K562 (cell line): ENCODE data around the gene FAM200A. TPM values are rescaled to one million over a fixed set of nuclear protein-coding genes. Genes with fewer than 3 reads are reported as not detected.

ENCODE experiments used
- ATAC-seq: fragments of 200-7000 bp; cut with Tn5 transposase; 3 replicates; pipeline ENCODE4 v1.9.1; 2020; ENCODE audit warnings: moderate library complexity
- BruUV-seq: library from RNA; stranded (reverse); fragments of 400-500 nt; replicated peaks from 2 replicates; lab custom pipeline; 2021; lab: Mats Ljungman, UMichigan
- CTCF ChIA-PET: fragments of 300-600 bp; formaldehyde crosslinking; extraction: SDS; loops from one replicate; lab custom pipeline; 2021; ENCODE audit warnings: low intra/inter-chr PET ratio; lab: Yijun Ruan, JAX
- POLR2A ChIA-PET: fragments of 300-600, 350-650 bp; sonication (Branson Sonifier 250); formaldehyde crosslinking; extraction: SDS; loops from one replicate; lab custom pipeline; 2021; ENCODE audit warnings: antibody characterized with exemption, inconsistent platforms; lab: Yijun Ruan, JAX
- DNase-seq, 4 experiments: peaks; one replicate each; pipeline versions ENCODE4 v3.0.0 to v3.0.0-alpha.2; 2011 to 2018; ENCODE audit warnings: low spot score in 3 of 4, mixed read lengths in 3 of 4; ENCODE audit errors: extremely low read depth in 1 of 4
- FAIRE-seq: peaks from 2 replicates; lab custom pipeline; 2011; peaks lifted over from hg19 to GRCh38; lab: Jason Lieb, UNC
- H2AFZ ChIP-seq: 2 replicates; pipeline ENCODE4 v1.6.0; 2011; ENCODE audit warnings: low read depth, low read length, control low read depth, inconsistent platforms
- H3K27ac ChIP-seq: fragments of 200-600 bp; 3 replicates; pipeline ENCODE4 v1.8.0; 2011; ENCODE audit warnings: low read depth, mild to moderate bottlenecking, control low read depth, inconsistent platforms, low read length, moderate library complexity, mixed read lengths; ENCODE audit errors: extremely low read depth
- H3K27me3 ChIP-seq, 2 experiments: fragments of 300-600 bp in 1 of 2; 2 replicates in 1 of 2; 3 replicates in 1 of 2; pipeline versions ENCODE4 v1.6.0 to v1.8.0; 2011; ENCODE audit warnings: inconsistent platforms in 2 of 2, low read length in 2 of 2, mild to moderate bottlenecking in 1 of 2, mixed read lengths in 1 of 2, moderate library complexity in 1 of 2; ENCODE audit not compliant: control insufficient read depth in 2 of 2, insufficient read depth in 2 of 2
- H3K36me3 ChIP-seq: fragments of 300-600 bp; 3 replicates; pipeline ENCODE4 v1.8.0; 2011; ENCODE audit warnings: mild to moderate bottlenecking, low read length, inconsistent platforms; ENCODE audit not compliant: control insufficient read depth, insufficient read depth
- H3K4me1 ChIP-seq, 2 experiments: fragments of 200-600 bp in 1 of 2; replicated peaks in 1 of 2; 2 replicates in 1 of 2; 3 replicates in 1 of 2; pipeline versions ENCODE4 v1.5.1 to v1.8.0; 2011; ENCODE audit warnings: inconsistent platforms in 2 of 2, low read length in 2 of 2, mild to moderate bottlenecking in 1 of 2, mixed read lengths in 1 of 2, moderate library complexity in 1 of 2; ENCODE audit not compliant: control insufficient read depth in 2 of 2, insufficient read depth in 2 of 2
- H3K4me2 ChIP-seq: 2 replicates; pipeline ENCODE4 v1.6.1; 2011; ENCODE audit warnings: low read length, control low read depth, inconsistent platforms, mixed read lengths; ENCODE audit not compliant: insufficient read depth
- H3K4me3 ChIP-seq: fragments of 200-600 bp; sonication (generic), shearing (Covaris generic); 2 replicates; pipeline ENCODE4 v1.5.1; 2016; ENCODE audit warnings: control low read depth, inconsistent platforms
- H3K79me2 ChIP-seq: fragments of 200-600 bp; 3 replicates; pipeline ENCODE4 v1.8.0; 2011; ENCODE audit warnings: low read length, inconsistent platforms; ENCODE audit not compliant: control insufficient read depth, insufficient read depth
- H3K9ac ChIP-seq, 2 experiments: 2 replicates each; pipeline versions ENCODE4 v1.6.0 to v1.6.1; 2011; ENCODE audit warnings: low read depth in 2 of 2, low read length in 2 of 2, control low read depth in 1 of 2, inconsistent platforms in 1 of 2, mild to moderate bottlenecking in 1 of 2, mixed read lengths in 1 of 2; ENCODE audit not compliant: insufficient read depth in 1 of 2
- H3K9me1 ChIP-seq: one replicate; pipeline ENCODE4 v1.6.0; 2011; ENCODE audit warnings: inconsistent platforms, mild to moderate bottlenecking, low read length, moderate library complexity; ENCODE audit not compliant: control insufficient read depth, insufficient read depth
- H3K9me3 ChIP-seq: replicated peaks from 2 replicates; pipeline ENCODE4 v1.5.1; 2011; ENCODE audit warnings: low read depth, low read length, inconsistent platforms; ENCODE audit not compliant: control insufficient read depth, insufficient read depth
- H4K20me1 ChIP-seq: replicated peaks from 2 replicates; pipeline ENCODE4 v1.6.1; 2011; ENCODE audit warnings: low read length, inconsistent platforms, mixed read lengths; ENCODE audit not compliant: control insufficient read depth, insufficient read depth
- MIER1 ChIP-seq: fragments of 450-650 bp; IDR thresholded peaks from 2 replicates; pipeline ENCODE4 v1.6.1; 2016; ENCODE audit warnings: antibody characterized with exemption, mild to moderate bottlenecking, low read depth
- POLR2G ChIP-seq: fragments of 200-400 bp; formaldehyde crosslinking; IDR thresholded peaks from 2 replicates; pipeline ENCODE4 v1.6.1; 2017; ENCODE audit warnings: low read depth, mild to moderate bottlenecking, antibody characterized with exemption, low read length, moderate library complexity
- ZBTB33 ChIP-seq: sonication (generic); formaldehyde crosslinking; IDR thresholded peaks from 2 replicates; pipeline ENCODE4 v1.8.1; 2023; ENCODE audit warnings: mild to moderate bottlenecking, missing genetic modification reagents
- ZEB2 ChIP-seq: fragments of 450-650 bp; IDR thresholded peaks from 2 replicates; pipeline ENCODE4 v1.6.1; 2016
- WGBS: fragments of 100-300 bp; shearing (Covaris generic); methylation state at CpG from one replicate; pipeline ENCODE4 v1.1.6; 2016; ENCODE audit warnings: low coverage, mixed read lengths; ENCODE audit not compliant: insufficient coverage; ENCODE audit errors: missing lambda C conversion rate; 5-methylcytosine and 5-hydroxymethylcytosine counted together
- in situ Hi-C: fragments of 300-500 bp; cut with MboI; formaldehyde crosslinking; loops from 4 replicates; pipeline ENCODE4 v1.15.0; 2018; ENCODE audit warnings: inconsistent platforms, mixed read lengths
- intact Hi-C: fragments of 100-400 bp; cut with micrococcal nuclease; formaldehyde crosslinking; loops from 2 replicates; pipeline ENCODE4 v1.14.2; 2022
- polyA plus RNA-seq, 8 experiments: library from polyadenylated mRNA; depleted of rRNA in 4 of 8; stranded (reverse) in 5 of 8; unstranded in 3 of 8; fragments of >200 nt; fragmentation: Nextera tagmentation in 2 of 8; fragmentation: Illumina TruSeq in 1 of 8; extraction: Ambion mirVana in 2 of 8; extraction: Trizol in 1 of 8; gene quantifications; 2 replicates each; pipeline versions ENCODE4 v1.2.1 to v1.2.3, GENCODE V29; 2011 to 2014; ENCODE audit warnings: inconsistent platforms in 1 of 8, missing spikeins in 1 of 8
- total RNA-seq, 7 experiments: library from RNA; depleted of rRNA in 6 of 7; stranded (reverse); fragments of >200 nt in 6 of 7; fragmentation: Illumina TruSeq in 2 of 7; extraction: Trizol in 2 of 7; gene quantifications; 2 replicates each; pipeline versions ENCODE4 v1.2.1 to v1.2.3, GENCODE V29; 2011 to 2021; ENCODE audit warnings: low replicate concordance in 1 of 7
- TF ChIP-seq, protein P1 (sequence below): sonication (generic); formaldehyde crosslinking; IDR thresholded peaks from 2 replicates; pipeline ENCODE4 v1.8.1; 2022; ENCODE audit warnings: missing genetic modification reagents
- TF ChIP-seq, protein P2 (sequence below): fragments of 250-450 bp; sonication (Bioruptor Pico); IDR thresholded peaks from 2 replicates; pipeline ENCODE4 v1.8.0; 2022; ENCODE audit warnings: moderate library complexity, mild to moderate bottlenecking, inconsistent platforms
- TF ChIP-seq, protein P3 (sequence below): sonication (generic); formaldehyde crosslinking; IDR thresholded peaks from 2 replicates; pipeline ENCODE4 v1.8.0; 2022; ENCODE audit warnings: mild to moderate bottlenecking, missing genetic modification reagents
- TF ChIP-seq, protein P4 (sequence below): fragments of 250-450 bp; sonication (Bioruptor Pico); IDR thresholded peaks from 2 replicates; pipeline ENCODE4 v1.6.1; 2021; ENCODE audit warnings: mild to moderate bottlenecking
- TF ChIP-seq, protein P5 (sequence below): sonication (generic); formaldehyde crosslinking; IDR thresholded peaks from 2 replicates; pipeline ENCODE4 v1.8.1; 2023; ENCODE audit warnings: mild to moderate bottlenecking, missing genetic modification reagents

FAM200A gene
- total and polyA plus RNA-seq, 9 of the 15 experiments (the other 6 are each of a cell fraction or from before 2014, with no cell fraction given): 3.3 to 11.2 (median 8.3) TPM

GRCh38 chr7:99543081-99543671, 8.7 kb downstream of the FAM200A start:
- Histone ChIP-seq H3K27me3 (no peaks in the 10 kb centered on the region), H3K9me1 (no peaks in the 10 kb centered on the region), H4K20me1 (no peaks in the 10 kb centered on the region), H2AFZ (no peak overlapping the region), H3K27ac (no peak overlapping the region), H3K36me3 (peaks cover 10% of the 10 kb centered on the region; the same call in 2 of the 3 replicates)
- POLR2A ChIA-PET: interaction anchor here (0.5 kb wide), 1 partner anchor 15 kb away, joined by 3 read pairs; the partner anchor contains the start of gene ZNF655
- in situ Hi-C loops: no loop called here
- TF ChIP-seq ZBTB33: 0 out of 2 replicates have a peak, but pooled peaks have one; percentile 33
- no peak for TF ChIP-seq ZEB2
- TF ChIP-seq, protein P1, sequence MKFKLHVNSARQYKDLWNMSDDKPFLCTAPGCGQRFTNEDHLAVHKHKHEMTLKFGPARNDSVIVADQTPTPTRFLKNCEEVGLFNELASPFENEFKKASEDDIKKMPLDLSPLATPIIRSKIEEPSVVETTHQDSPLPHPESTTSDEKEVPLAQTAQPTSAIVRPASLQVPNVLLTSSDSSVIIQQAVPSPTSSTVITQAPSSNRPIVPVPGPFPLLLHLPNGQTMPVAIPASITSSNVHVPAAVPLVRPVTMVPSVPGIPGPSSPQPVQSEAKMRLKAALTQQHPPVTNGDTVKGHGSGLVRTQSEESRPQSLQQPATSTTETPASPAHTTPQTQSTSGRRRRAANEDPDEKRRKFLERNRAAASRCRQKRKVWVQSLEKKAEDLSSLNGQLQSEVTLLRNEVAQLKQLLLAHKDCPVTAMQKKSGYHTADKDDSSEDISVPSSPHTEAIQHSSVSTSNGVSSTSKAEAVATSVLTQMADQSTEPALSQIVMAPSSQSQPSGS (CRISPR knock-in tag): no peak
- TF ChIP-seq POLR2G: peak; percentile 35; the same call in 1 of the 2 replicates
- TF ChIP-seq, protein P2, sequence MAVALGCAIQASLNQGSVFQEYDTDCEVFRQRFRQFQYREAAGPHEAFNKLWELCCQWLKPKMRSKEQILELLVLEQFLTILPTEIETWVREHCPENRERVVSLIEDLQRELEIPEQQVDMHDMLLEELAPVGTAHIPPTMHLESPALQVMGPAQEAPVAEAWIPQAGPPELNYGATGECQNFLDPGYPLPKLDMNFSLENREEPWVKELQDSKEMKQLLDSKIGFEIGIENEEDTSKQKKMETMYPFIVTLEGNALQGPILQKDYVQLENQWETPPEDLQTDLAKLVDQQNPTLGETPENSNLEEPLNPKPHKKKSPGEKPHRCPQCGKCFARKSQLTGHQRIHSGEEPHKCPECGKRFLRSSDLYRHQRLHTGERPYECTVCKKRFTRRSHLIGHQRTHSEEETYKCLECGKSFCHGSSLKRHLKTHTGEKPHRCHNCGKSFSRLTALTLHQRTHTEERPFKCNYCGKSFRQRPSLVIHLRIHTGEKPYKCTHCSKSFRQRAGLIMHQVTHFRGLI (CRISPR knock-in tag): no peak
- TF ChIP-seq, protein P3, sequence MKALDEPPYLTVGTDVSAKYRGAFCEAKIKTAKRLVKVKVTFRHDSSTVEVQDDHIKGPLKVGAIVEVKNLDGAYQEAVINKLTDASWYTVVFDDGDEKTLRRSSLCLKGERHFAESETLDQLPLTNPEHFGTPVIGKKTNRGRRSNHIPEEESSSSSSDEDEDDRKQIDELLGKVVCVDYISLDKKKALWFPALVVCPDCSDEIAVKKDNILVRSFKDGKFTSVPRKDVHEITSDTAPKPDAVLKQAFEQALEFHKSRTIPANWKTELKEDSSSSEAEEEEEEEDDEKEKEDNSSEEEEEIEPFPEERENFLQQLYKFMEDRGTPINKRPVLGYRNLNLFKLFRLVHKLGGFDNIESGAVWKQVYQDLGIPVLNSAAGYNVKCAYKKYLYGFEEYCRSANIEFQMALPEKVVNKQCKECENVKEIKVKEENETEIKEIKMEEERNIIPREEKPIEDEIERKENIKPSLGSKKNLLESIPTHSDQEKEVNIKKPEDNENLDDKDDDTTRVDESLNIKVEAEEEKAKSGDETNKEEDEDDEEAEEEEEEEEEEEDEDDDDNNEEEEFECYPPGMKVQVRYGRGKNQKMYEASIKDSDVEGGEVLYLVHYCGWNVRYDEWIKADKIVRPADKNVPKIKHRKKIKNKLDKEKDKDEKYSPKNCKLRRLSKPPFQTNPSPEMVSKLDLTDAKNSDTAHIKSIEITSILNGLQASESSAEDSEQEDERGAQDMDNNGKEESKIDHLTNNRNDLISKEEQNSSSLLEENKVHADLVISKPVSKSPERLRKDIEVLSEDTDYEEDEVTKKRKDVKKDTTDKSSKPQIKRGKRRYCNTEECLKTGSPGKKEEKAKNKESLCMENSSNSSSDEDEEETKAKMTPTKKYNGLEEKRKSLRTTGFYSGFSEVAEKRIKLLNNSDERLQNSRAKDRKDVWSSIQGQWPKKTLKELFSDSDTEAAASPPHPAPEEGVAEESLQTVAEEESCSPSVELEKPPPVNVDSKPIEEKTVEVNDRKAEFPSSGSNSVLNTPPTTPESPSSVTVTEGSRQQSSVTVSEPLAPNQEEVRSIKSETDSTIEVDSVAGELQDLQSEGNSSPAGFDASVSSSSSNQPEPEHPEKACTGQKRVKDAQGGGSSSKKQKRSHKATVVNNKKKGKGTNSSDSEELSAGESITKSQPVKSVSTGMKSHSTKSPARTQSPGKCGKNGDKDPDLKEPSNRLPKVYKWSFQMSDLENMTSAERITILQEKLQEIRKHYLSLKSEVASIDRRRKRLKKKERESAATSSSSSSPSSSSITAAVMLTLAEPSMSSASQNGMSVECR: no peak
- TF ChIP-seq, protein P4, sequence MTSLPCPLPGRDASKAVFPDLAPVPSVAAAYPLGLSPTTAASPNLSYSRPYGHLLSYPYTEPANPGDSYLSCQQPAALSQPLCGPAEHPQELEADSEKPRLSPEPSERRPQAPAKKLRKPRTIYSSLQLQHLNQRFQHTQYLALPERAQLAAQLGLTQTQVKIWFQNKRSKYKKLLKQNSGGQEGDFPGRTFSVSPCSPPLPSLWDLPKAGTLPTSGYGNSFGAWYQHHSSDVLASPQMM (CRISPR knock-in tag): no peak
- TF ChIP-seq MIER1: no peak
- TF ChIP-seq, protein P5, sequence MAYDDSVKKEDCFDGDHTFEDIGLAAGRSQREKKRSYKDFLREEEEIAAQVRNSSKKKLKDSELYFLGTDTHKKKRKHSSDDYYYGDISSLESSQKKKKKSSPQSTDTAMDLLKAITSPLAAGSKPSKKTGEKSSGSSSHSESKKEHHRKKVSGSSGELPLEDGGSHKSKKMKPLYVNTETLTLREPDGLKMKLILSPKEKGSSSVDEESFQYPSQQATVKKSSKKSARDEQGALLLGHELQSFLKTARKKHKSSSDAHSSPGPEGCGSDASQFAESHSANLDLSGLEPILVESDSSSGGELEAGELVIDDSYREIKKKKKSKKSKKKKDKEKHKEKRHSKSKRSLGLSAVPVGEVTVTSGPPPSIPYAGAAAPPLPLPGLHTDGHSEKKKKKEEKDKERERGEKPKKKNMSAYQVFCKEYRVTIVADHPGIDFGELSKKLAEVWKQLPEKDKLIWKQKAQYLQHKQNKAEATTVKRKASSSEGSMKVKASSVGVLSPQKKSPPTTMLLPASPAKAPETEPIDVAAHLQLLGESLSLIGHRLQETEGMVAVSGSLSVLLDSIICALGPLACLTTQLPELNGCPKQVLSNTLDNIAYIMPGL (CRISPR knock-in tag): no peak
- TF ChIP-seq, all 486 proteins: peak for 2
- Histone ChIP-seq H3K9me3 (peaks cover 6% of the 10 kb centered on the region), H3K4me1 (no peaks in the 10 kb centered on the region), H3K79me2 (no peaks in the 10 kb centered on the region), H3K4me3 (no peak overlapping the region), H3K4me2 (no peak overlapping the region), H3K9ac (no peak overlapping the region)
- 88% methylated on average over 34 of the region's 34 CpGs for WGBS
- no TSS peak for BruUV-seq
- CTCF ChIA-PET: no interaction called here
- DNase-seq (no peak), ATAC-seq (no peak), FAIRE-seq (no peak)
- intact Hi-C loops: no loop called here
